Measurements from ENCODE around the gene POLR3E. TPM values are rescaled to one million over a fixed set of nuclear protein-coding genes. Genes with fewer than 3 reads are reported as not detected.
A peak's percentile ranks its signal among the peaks of the same experiment; 100 is the strongest.

POLR3E gene
- total RNA-seq, 1 experiment from 2014 or later: 103 TPM

DNA sequence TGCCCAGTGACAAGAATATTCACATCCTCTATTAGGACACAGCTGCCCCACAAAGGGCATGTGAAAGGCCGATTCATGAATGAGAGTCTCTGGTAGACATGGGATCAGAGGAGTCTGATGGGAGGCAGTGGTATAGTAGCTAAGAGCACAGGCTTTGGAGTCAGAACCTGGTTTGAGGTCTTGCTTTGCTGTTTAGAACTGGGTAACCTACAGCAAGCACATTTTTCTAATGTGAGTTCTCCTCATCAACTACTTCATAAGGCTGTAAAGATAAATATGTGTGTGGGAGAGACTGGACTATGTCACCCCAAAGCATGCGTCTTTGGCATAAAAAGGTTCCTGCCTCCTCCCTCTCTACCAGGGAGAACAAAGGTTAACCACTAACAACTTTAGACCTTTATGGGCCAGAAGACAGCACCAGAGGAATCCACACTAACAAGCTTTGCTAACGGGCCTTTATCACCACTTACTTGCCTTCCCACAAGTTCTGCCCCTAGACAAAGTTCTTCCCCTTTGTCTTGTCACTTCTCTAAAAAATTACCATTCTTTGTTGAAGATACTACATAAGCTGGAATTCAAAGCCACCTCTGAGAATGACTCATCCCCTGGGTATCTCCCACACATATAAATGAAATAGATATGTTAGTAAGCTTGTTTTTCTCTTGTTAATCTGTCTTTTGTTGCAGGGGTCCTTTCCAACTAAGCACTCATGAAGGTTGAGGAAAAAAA, 56.1 kb downstream of the POLR3E start:
- peak overlapping the region; percentile 86 to 93 (median 87); a peak in 5 of 7 replicates for H3K27ac Mint-ChIP-seq
- H3T11ph ChIP-seq (ENCODE audit: low read length): no peak overlapping the region
- TF ChIP-seq CTCF (conservative IDR thresholded peaks at IDR 0.05): no peak
- H2BK120ac ChIP-seq (ENCODE audit: low read depth, low read length, poor library complexity, severe bottlenecking): no peak overlapping the region
- H3K56ac ChIP-seq (ENCODE audit: insufficient read length, low read depth, low read length): no peak overlapping the region
- H2BK20ac ChIP-seq (ENCODE audit: low read depth, low read length, poor library complexity, severe bottlenecking): no peak overlapping the region
- DNase-seq: no peak
- H3K79me1 ChIP-seq (ENCODE audit: insufficient read depth, low read depth, low read length, poor library complexity, severe bottlenecking): no peaks in the 10 kb centered on the region
- no peak overlapping the region for H3K4ac ChIP-seq (ENCODE audit: low read depth, low read length)
- peaks cover 33 to 49% (median 47%) of the 10 kb centered on the region in 3 experiments for H3K36me3 Mint-ChIP-seq (ENCODE audit: insufficient read depth in 1 of 3, low read depth in 3 of 3)
- H3K4me3 Mint-ChIP-seq: no peak overlapping the region; a peak in 1 of 5 replicates
- H3K27ac ChIP-seq (ENCODE audit: insufficient read length, low read depth, low read length): peak overlapping the region; percentile 62
- H4K91ac ChIP-seq (ENCODE audit: insufficient read length, low read depth, low read length): no peak overlapping the region
- H4K5ac ChIP-seq (ENCODE audit: insufficient read length, low read depth, low read length): no peak overlapping the region
- no peak overlapping the region for H2BK5ac ChIP-seq (ENCODE audit: insufficient read length, low read length)
- no peak overlapping the region for H2AFZ ChIP-seq (ENCODE audit: low read length)
- H2BK15ac ChIP-seq (ENCODE audit: low read depth, low read length): no peak overlapping the region
- no peak overlapping the region for H2BK12ac ChIP-seq (ENCODE audit: insufficient read length, low read depth, low read length)
- H3K27me3 ChIP-seq (ENCODE audit: insufficient read depth, low read length): no peaks in the 10 kb centered on the region
- H3K9me3 ChIP-seq (ENCODE audit: control insufficient read depth, low read depth, low read length): no peaks in the 10 kb centered on the region
- H3K27me3 Mint-ChIP-seq (ENCODE audit: low read depth): no peaks in the 10 kb centered on the region
- H3K4me1 Mint-ChIP-seq: peaks cover 24 to 28% of the 10 kb centered on the region in 2 experiments
- H2AK5ac ChIP-seq (ENCODE audit: insufficient read length, low read length): no peak overlapping the region
- no peak overlapping the region for H4K8ac ChIP-seq (replicated peaks; ENCODE audit: insufficient read length, low read depth, low read length)
- H3K23me2 ChIP-seq (ENCODE audit: insufficient read length, low read depth, low read length, poor library complexity, severe bottlenecking): no peaks in the 10 kb centered on the region
- 0 out of 2 replicates have a peak, but pooled peaks cover 2% of the 10 kb centered on the region for H3K79me2 ChIP-seq (ENCODE audit: insufficient read depth, low read length)
- no peaks in the 10 kb centered on the region for H4K20me1 ChIP-seq (ENCODE audit: control insufficient read depth, insufficient read depth, insufficient read length)
- no peak overlapping the region for H3K18ac ChIP-seq (ENCODE audit: insufficient read length, low read depth, low read length)
- H3K9me3 Mint-ChIP-seq: peaks cover 0 to 4% of the 10 kb centered on the region in 2 experiments; a peak in 1 of 5 replicates
- no peak overlapping the region for H3K14ac ChIP-seq (ENCODE audit: insufficient read depth, low read length)
- H3K9ac ChIP-seq (ENCODE audit: extremely low read depth, insufficient read length, low read length): no peak overlapping the region
- H3K4me1 ChIP-seq (ENCODE audit: insufficient read depth, low read length): peaks cover 10% of the 10 kb centered on the region; the same call in 1 of the 2 replicates
- H3K23ac ChIP-seq (ENCODE audit: insufficient read length, low read depth, low read length): no peak overlapping the region
- WGBS (ENCODE audit: extremely low coverage, insufficient read length, low lambda C conversion rate): no CpG with 5 or more reads among the region's 3 CpGs
- H3K4me2 ChIP-seq (ENCODE audit: insufficient read depth, insufficient read length, low read length): no peak overlapping the region
